ENCODE data around the gene C2CD4D. TPM values are rescaled to one million over a fixed set of nuclear protein-coding genes. Genes with fewer than 3 reads are reported as not detected.
"Not testable (repeated sequence)": the region's sequence is repeated elsewhere in the genome, so short reads cannot be mapped to it uniquely, and the experiment has no call there.

The C2CD4D gene
- polyA plus RNA-seq, 1 donor from 2014 or later = not detected

- Histone ChIP-seq H2AFZ (ENCODE audit: low read depth, low read length) (no peak overlapping the region), H3K36me3 (ENCODE audit: insufficient read depth, low read length) (no peaks in the 10 kb centered on the region), H3K9ac (ENCODE audit: low read length) (no peak overlapping the region), H3K4me3 (ENCODE audit: low read length) (no peak overlapping the region), H3K27me3 (ENCODE audit: insufficient read depth, low read depth, low read length) (no peaks in the 10 kb centered on the region), H3K27ac (ENCODE audit: low read length) (no peak overlapping the region), H3K79me2 (replicated peaks; ENCODE audit: insufficient read depth, low read length) (no peaks in the 10 kb centered on the region), H3K9me2 (ENCODE audit: insufficient read depth, low read length) (no peaks in the 10 kb centered on the region), H3K4me2 (ENCODE audit: low read length) (no peak overlapping the region), H3F3A (ENCODE audit: insufficient read depth, low read length, poor library complexity, severe bottlenecking) (no peaks in the 10 kb centered on the region), H4K20me1 (ENCODE audit: insufficient read depth) (no peaks in the 10 kb centered on the region), H3K9me3 (ENCODE audit: low read length) (no peaks in the 10 kb centered on the region)
- TF ChIP-seq POLR2AphosphoS5 (IDR thresholded peaks at IDR 0.05) (no peak), CTCF (IDR thresholded peaks at IDR 0.05; ENCODE audit: poor library complexity, severe bottlenecking) (peak; percentile 51), RAD21 (conservative IDR thresholded peaks at IDR 0.05) (peak; percentile 50), SMC3 (conservative IDR thresholded peaks at IDR 0.05; ENCODE audit: poor library complexity) (peak; percentile 31)
Measured at GRCh38 chr1:151881479-151881878, 41.9 kb upstream of the C2CD4D start.

- no peaks in the 10 kb centered on the region for H4K20me1 ChIP-seq (ENCODE audit: insufficient read depth)
- H3K9me3 ChIP-seq (ENCODE audit: low read length) = no peaks in the 10 kb centered on the region
- no peaks in the 10 kb centered on the region for H3K9me2 ChIP-seq (ENCODE audit: insufficient read depth, low read length)
- H2AFZ ChIP-seq (ENCODE audit: low read depth, low read length) = no peak overlapping the region
- no peak overlapping the region for H3K27ac ChIP-seq (ENCODE audit: low read length)
- no peaks in the 10 kb centered on the region for H3K36me3 ChIP-seq (ENCODE audit: insufficient read depth, low read length)
- no peaks in the 10 kb centered on the region for H3F3A ChIP-seq (ENCODE audit: insufficient read depth, low read length, poor library complexity, severe bottlenecking)
- no peak overlapping the region for H3K9ac ChIP-seq (ENCODE audit: low read length)
- no peaks in the 10 kb centered on the region for H3K79me2 ChIP-seq (replicated peaks; ENCODE audit: insufficient read depth, low read length)
- TF ChIP-seq EP300 (conservative IDR thresholded peaks at IDR 0.05; ENCODE audit: poor library complexity, severe bottlenecking) (no peak), TAF1 (IDR thresholded peaks at IDR 0.05; ENCODE audit: low read depth) (no peak), REST (IDR thresholded peaks at IDR 0.05; ENCODE audit: borderline replicate concordance) (no peak), RAD21 (conservative IDR thresholded peaks at IDR 0.05) (no peak), CTCF (IDR thresholded peaks at IDR 0.05; ENCODE audit: poor library complexity, severe bottlenecking) (no peak), EZH2 (IDR thresholded peaks at IDR 0.05; ENCODE audit: borderline replicate concordance, insufficient read depth, low read length, poor library complexity, severe bottlenecking) (no peak), MXI1 (conservative IDR thresholded peaks at IDR 0.05; ENCODE audit: poor library complexity, severe bottlenecking) (no peak), SMC3 (conservative IDR thresholded peaks at IDR 0.05; ENCODE audit: poor library complexity) (no peak), POLR2AphosphoS5 (IDR thresholded peaks at IDR 0.05) (no peak)
- no peak overlapping the region for H3K4me3 ChIP-seq (ENCODE audit: low read length)
- H3K27me3 ChIP-seq (ENCODE audit: insufficient read depth, low read depth, low read length) = no peaks in the 10 kb centered on the region
- H3K4me2 ChIP-seq (ENCODE audit: low read length) = no peak overlapping the region
Measured at GRCh38 chr1:151875419-151876097, 35.9 kb upstream of the C2CD4D start.

GRCh38 chr1:151872776-151873175, 33.2 kb upstream of the C2CD4D start:
- H3F3A ChIP-seq (ENCODE audit: insufficient read depth, low read length, poor library complexity, severe bottlenecking); H3K4me3 ChIP-seq (ENCODE audit: low read length); H3K9me3 ChIP-seq (ENCODE audit: low read length); H3K36me3 ChIP-seq (ENCODE audit: insufficient read depth, low read length); H3K9me2 ChIP-seq (ENCODE audit: insufficient read depth, low read length); H3K27me3 ChIP-seq (ENCODE audit: insufficient read depth, low read depth, low read length); H4K20me1 ChIP-seq (ENCODE audit: insufficient read depth); H3K79me2 ChIP-seq (replicated peaks; ENCODE audit: insufficient read depth, low read length); H3K4me2 ChIP-seq (ENCODE audit: low read length); H3K9ac ChIP-seq (ENCODE audit: low read length); H3K27ac ChIP-seq (ENCODE audit: low read length); H2AFZ ChIP-seq (ENCODE audit: low read depth, low read length): not testable (repeated sequence)
